Breast epithelium (tissue), 4 donors: Measurements from ENCODE around the gene TEX9. TPM values are rescaled to one million over a fixed set of nuclear protein-coding genes. Genes with fewer than 3 reads are reported as not detected.

Experiments
- DNase-seq, 2 donors: peaks; one replicate each; pipeline ENCODE4 v3.0.0-alpha.2; 2019; ENCODE audit warnings: low spot score in 2 of 2
- H3K27ac ChIP-seq, 2 donors: fragments of 200-600 bp; sonication (generic) in 1 of 2; one replicate each; pipeline ENCODE4 v1.5.1; 2016 to 2019; ENCODE audit warnings: mild to moderate bottlenecking in 1 of 2
- H3K27me3 ChIP-seq, 2 donors: fragments of 200-600 bp; sonication (generic) in 1 of 2; one replicate each; pipeline versions ENCODE4 v1.5.1 to v1.6.0; 2017 to 2019; ENCODE audit warnings: control low read depth in 1 of 2, mild to moderate bottlenecking in 1 of 2
- H3K36me3 ChIP-seq: fragments of 200-600 bp; one replicate; pipeline ENCODE4 v1.5.1; 2019
- H3K4me1 ChIP-seq, 2 donors: fragments of 200-600 bp; sonication (generic); one replicate each; pipeline ENCODE4 v1.5.1; 2016 to 2019; ENCODE audit warnings: control low read depth in 1 of 2
- H3K4me3 ChIP-seq, 3 donors: fragments of 200-600 bp; sonication (generic); 1 replicate in 2 of 3; 2 replicates in 1 of 3; pipeline ENCODE4 v1.5.1; 2016 to 2019; ENCODE audit warnings: mild to moderate bottlenecking in 3 of 3, moderate library complexity in 2 of 3
- H3K9me3 ChIP-seq, 2 donors: fragments of 200-600 bp; sonication (generic) in 1 of 2; one replicate each; pipeline ENCODE4 v1.5.1; 2016 to 2019; ENCODE audit warnings: control low read depth in 1 of 2
- POLR2A ChIP-seq: fragments of 450-650 bp; IDR thresholded peaks from one replicate; pipeline ENCODE4 v1.6.1; 2016; ENCODE audit warnings: antibody characterized with exemption, mild to moderate bottlenecking, moderate library complexity
- POLR2AphosphoS5 ChIP-seq, 3 donors: sonication (generic); formaldehyde crosslinking; IDR thresholded peaks; one replicate each; pipeline ENCODE4 v1.6.1; 2017; ENCODE audit warnings: antibody characterized with exemption in 3 of 3
- intact Hi-C: fragments of 100-400 bp; cut with DNase I; formaldehyde crosslinking; loops from one replicate; pipeline ENCODE4 v1.15.1; 2023; ENCODE audit warnings: low total_unique reads
- total RNA-seq, 3 donors: library from RNA; depleted of rRNA; stranded (reverse); fragments of >200 nt; gene quantifications; one replicate each; pipeline ENCODE4 v1.1.0, GENCODE V29; 2016
- TF ChIP-seq, protein P1 (sequence below), 3 donors: fragments of 450-650 bp; IDR thresholded peaks; one replicate each; pipeline ENCODE4 v1.5.1; 2016 to 2017; ENCODE audit warnings: antibody characterized with exemption in 3 of 3, mild to moderate bottlenecking in 3 of 3, moderate library complexity in 3 of 3

TEX9 gene
- total RNA-seq, 3 donors from 2014 or later = 3.4 to 38.2 (median 32.1) TPM

GRCh38 chr15:56432304-56432703 lies 67.1 kb downstream of the TEX9 start:
- H3K36me3 ChIP-seq = no peaks in the 10 kb centered on the region
- TF ChIP-seq POLR2A (no peak), POLR2AphosphoS5 (IDR thresholded peaks at IDR 0.05) (no peak)
- TF ChIP-seq, protein P1, sequence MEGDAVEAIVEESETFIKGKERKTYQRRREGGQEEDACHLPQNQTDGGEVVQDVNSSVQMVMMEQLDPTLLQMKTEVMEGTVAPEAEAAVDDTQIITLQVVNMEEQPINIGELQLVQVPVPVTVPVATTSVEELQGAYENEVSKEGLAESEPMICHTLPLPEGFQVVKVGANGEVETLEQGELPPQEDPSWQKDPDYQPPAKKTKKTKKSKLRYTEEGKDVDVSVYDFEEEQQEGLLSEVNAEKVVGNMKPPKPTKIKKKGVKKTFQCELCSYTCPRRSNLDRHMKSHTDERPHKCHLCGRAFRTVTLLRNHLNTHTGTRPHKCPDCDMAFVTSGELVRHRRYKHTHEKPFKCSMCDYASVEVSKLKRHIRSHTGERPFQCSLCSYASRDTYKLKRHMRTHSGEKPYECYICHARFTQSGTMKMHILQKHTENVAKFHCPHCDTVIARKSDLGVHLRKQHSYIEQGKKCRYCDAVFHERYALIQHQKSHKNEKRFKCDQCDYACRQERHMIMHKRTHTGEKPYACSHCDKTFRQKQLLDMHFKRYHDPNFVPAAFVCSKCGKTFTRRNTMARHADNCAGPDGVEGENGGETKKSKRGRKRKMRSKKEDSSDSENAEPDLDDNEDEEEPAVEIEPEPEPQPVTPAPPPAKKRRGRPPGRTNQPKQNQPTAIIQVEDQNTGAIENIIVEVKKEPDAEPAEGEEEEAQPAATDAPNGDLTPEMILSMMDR (IDR thresholded peaks at IDR 0.05) = no peak
- no peak overlapping the region for H3K4me3 ChIP-seq
- H3K27me3 ChIP-seq = no peaks in the 10 kb centered on the region
- H3K4me1 ChIP-seq = no peaks in the 10 kb centered on the region
- no peaks in the 10 kb centered on the region for H3K9me3 ChIP-seq
- DNase-seq = no peak
- intact Hi-C loops = no loop called here
- H3K27ac ChIP-seq = no peak overlapping the region

DNA sequence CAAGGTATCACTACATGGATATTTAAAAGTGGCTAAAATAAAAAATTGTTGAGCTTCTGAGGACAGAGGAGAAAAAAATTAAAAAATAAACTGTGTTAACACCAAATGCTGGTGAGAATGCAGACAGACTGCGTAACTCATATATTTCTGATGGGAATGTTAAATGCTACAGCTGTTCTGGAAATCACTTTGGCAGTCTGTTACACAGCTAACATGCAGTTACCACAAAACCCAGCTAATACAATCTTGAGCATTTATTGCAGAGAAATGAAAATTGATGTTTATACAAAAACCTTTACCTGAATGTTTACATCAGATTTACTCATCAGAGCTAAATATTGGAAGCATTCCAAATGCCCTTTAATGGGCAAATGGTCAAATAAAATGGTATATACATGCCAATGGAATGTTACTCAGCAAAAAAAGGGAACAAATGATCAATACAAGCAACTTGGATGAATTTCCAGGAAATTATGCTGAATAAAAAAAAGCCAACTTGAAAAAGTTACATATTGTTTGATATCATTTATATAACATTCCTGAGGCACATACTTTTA lies 75.1 kb downstream of the TEX9 start:
- H3K4me1 ChIP-seq = no peaks in the 10 kb centered on the region
- H3K36me3 ChIP-seq = no peaks in the 10 kb centered on the region
- no peak overlapping the region for H3K4me3 ChIP-seq
- TF ChIP-seq POLR2AphosphoS5 (IDR thresholded peaks at IDR 0.05) (no peak), POLR2A (no peak)
- TF ChIP-seq, protein P1 (IDR thresholded peaks at IDR 0.05) = no peak
- intact Hi-C loops = no loop called here
- no peaks in the 10 kb centered on the region for H3K27me3 ChIP-seq
- DNase-seq = no peak
- H3K27ac ChIP-seq = no peak overlapping the region
- H3K9me3 ChIP-seq = no peaks in the 10 kb centered on the region

DNA sequence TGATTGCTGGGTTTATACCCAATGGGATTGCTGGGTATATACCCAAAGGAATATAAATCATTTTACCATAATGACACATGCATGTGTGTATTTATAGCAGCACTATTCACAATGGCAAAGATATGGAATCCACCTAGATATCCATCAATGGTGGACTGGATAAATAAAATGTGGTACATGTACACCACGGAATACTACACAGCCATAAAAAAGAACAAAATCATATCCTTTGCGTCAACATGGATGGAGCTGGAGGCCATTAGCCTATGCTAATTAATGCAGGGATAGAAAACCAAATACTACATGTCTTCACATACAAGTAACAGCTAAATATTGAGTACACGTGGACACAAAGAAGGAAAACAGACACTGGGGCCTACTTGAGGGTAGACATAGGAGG lies 77.1 kb downstream of the TEX9 start:
- Histone ChIP-seq H3K4me1 (no peaks in the 10 kb centered on the region), H3K36me3 (no peaks in the 10 kb centered on the region), H3K27me3 (no peaks in the 10 kb centered on the region), H3K27ac (no peak overlapping the region), H3K4me3 (no peak overlapping the region), H3K9me3 (no peaks in the 10 kb centered on the region)
- TF ChIP-seq POLR2A (no peak), POLR2AphosphoS5 (IDR thresholded peaks at IDR 0.05) (no peak)
- TF ChIP-seq, protein P1 (IDR thresholded peaks at IDR 0.05) = no peak
- intact Hi-C loops = no loop called here
- DNase-seq = no peak

- H3K4me3 ChIP-seq = no peak overlapping the region
- H3K27ac ChIP-seq = no peak overlapping the region
- no peaks in the 10 kb centered on the region for H3K27me3 ChIP-seq
- no peaks in the 10 kb centered on the region for H3K9me3 ChIP-seq
- TF ChIP-seq POLR2AphosphoS5 (IDR thresholded peaks at IDR 0.05) (no peak), POLR2A (no peak)
- TF ChIP-seq, protein P1 (IDR thresholded peaks at IDR 0.05) = no peak
- no peaks in the 10 kb centered on the region for H3K36me3 ChIP-seq
- intact Hi-C loops = no loop called here
- no peak for DNase-seq
- H3K4me1 ChIP-seq = no peaks in the 10 kb centered on the region
Observed at GRCh38 chr15:56445746-56446145, 80.5 kb downstream of the TEX9 start.

DNA sequence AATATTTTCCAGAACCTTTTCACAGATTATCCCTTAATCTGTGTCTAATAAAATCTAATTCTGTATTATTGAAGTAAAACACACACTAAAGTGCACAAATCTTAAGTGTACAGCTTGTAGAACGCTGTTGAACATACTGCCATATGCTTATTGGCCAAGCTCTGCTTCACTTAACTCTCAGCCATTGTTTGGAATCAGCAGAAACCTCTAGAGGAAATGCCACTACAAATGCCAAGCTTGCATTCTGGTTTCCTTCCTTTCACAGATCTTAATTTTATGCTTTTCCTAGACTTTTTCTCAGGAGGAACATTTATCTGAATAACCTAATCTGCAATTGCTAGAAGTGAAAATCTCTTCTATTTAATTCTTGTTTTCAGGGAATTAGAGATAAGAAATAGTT lies 89.6 kb downstream of the TEX9 start:
- no peak for TF ChIP-seq POLR2A
- TF ChIP-seq POLR2AphosphoS5 (IDR thresholded peaks at IDR 0.05) = no peak
- TF ChIP-seq, protein P1 (IDR thresholded peaks at IDR 0.05) = no peak
- DNase-seq = no peak

More for the DNA sequence above, 89.6 kb downstream of the TEX9 start:
- Histone ChIP-seq H3K4me3 (no peak overlapping the region), H3K4me1 (no peaks in the 10 kb centered on the region), H3K9me3 (no peaks in the 10 kb centered on the region), H3K36me3 (no peaks in the 10 kb centered on the region), H3K27me3 (no peaks in the 10 kb centered on the region), H3K27ac (no peak overlapping the region)
- intact Hi-C loops = no loop called here
